Activated CD8-positive, alpha-beta memory T cell treated with anti-CD3 and anti-CD28 coated beads for 1 hour (primary cell): ENCODE results near the gene PPP4R2.
"Not testable (repeated sequence)": the region's sequence is repeated elsewhere in the genome, so short reads cannot be mapped to it uniquely, and the experiment has no call there.

Source experiments
- DNase-seq, 2 donors: peaks; one replicate each; pipeline ENCODE4 v3.0.0-alpha.2; 2020; ENCODE audit warnings: low read depth in 1 of 2; ENCODE audit errors: extremely low read depth in 1 of 2

PPP4R2 gene

GRCh38 chr3:72976281-72976741 is 20.3 kb upstream of the PPP4R2 start:
- no peak for DNase-seq

GRCh38 chr3:72977060-72977808 is 19.4 kb upstream of the PPP4R2 start:
- no peak for DNase-seq

DNA sequence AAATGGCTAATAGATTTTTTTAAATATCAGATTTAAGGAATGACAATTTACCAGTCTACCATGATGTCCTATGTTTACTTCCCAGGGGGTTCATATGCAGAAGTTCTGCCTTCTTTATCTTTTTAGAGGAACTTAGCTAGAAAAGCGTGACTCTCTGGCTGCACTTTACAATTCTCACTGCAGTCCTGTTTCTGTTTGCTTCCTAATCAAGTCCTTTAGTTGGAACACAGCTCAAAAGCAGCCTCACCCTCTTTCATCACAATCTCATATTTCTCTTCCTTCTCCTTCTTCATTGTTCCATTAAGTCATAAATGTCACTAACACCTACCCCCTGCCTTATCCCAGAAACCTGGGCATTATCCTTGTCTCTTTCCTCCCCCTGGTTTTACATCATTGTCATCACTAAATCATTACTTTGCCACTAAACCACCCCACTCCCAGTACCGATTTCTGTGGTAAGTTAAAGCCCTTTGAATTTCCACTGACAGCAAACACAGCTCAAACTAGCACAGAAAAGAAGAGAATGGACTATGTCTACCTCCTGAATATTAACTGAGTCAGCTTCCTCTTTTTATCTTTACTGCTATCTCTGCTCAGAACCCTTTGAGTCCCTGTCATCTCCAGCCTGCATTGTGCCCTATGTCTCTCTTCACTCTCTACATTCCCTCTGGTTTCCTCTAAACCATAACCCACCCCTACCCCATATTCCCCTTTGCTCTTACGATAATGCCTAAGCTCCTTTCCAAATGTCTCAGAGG is 13.8 kb upstream of the PPP4R2 start:
- DNase-seq, result no peak

- DNase-seq, result no peak
Observed at GRCh38 chr3:72985576-72985975, 11.0 kb upstream of the PPP4R2 start.

- DNase-seq, result no peak
Observed at GRCh38 chr3:72990701-72991395, 5.8 kb upstream of the PPP4R2 start.

GRCh38 chr3:72991522-72991921 is 5.1 kb upstream of the PPP4R2 start:
- no peak for DNase-seq

DNA sequence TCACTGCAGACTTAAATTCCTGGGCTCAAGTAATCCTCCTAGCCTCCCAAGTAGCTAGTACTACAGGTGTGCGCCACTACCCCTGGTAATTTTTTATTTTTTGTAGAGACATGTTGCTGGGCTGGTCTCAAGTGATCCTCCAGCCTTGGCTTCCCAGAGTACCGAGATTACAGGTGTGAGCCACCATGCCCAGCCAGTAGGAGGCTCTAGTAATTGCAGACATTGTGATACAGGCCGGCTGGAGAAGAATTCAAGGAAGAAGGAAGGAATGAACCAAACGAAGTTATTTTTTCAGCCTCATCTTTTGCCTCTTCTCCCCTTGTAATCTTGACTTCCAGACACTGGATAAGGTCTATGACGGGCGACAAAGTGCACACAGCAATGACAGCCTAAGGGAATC is 3.2 kb upstream of the PPP4R2 start:
- no peak for DNase-seq

DNA sequence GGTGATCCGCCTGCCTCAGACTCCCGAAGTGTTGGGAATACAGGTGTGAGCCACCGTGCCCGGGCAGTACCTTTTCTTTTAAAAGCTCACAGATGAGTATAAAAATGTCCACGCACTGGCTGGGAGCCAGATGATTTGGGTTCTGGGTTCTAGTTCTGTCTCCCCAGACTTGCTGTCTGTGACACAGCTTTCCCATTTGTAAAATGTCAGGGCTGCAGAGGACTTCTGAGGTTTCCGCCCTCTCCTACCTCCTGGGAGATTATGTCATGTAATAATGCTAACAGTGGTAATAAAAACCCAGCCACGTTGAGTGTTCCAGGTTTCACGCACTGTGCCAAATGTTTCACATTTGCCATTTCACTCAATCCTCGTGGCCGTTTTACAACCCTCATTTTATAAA is 1.3 kb upstream of the PPP4R2 start:
- no peak for DNase-seq

- DNase-seq, result no peak
Observed at GRCh38 chr3:72996121-72996472, 514 bp upstream of the PPP4R2 start.

DNA sequence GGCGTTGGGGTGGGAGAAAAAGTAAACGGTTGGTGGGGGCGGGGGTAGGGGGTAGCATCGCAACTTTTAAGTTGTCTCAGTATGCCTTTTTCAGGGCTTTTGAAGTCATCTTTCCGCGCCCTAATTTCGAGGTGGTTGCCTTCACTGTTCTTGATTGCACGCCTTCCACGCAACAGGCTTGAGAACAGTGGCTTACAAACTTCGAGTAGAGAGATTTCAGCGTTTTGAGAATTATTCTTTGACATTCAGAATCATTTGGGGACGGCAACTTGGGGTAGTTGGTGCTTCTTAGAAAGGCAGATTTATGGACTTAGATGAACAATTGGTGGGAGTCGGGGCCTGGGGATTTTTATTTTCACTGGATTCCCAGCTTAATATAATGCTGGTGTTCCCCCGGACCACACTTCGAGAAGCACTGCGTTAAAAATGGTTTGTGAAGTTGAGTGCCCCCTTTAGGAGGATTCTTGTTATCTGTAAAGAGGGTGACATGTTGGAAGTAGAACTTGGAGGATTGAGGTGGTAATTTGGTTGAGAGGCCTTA is 880 bp downstream of the PPP4R2 start:
- DNase-seq, result no peak

DNA sequence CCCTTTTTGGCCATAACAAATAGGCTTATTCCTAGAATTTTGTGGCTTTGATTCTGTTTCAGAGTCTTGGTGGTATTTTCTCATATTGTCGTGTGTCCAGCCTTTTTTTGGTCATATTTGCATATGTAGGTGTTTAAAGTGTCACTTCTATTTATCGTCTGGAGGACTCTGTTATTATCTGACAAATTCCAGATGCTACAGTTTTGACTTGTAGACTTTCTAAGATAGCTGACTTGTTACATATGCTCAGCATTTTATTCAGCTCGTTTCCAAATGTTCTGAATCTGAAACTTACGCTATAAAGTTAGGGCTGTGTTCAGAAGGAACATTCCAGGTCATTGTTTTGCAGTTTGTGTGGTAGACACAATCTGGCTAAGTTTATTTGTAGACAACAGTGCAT is 1.9 kb downstream of the PPP4R2 start:
- no peak for DNase-seq

DNA sequence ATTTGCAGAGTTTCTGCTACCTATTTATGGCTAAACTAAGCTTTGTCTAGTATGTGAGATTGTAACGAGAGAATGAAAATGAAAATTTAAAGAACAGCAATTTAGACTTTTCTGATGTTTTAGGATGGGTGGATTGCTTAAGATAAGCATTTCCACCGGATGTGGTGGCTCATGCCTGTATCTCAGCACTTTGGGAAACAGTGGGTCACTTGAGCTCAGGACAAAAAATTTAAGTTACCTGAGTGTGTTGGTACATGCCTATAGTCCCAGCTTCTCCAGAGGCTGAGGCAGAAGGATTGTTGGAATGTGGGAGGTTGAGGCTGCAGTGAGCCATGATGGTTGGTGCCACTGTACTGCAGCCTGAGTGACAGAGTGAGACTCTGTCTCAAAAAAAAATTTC is 3.3 kb downstream of the PPP4R2 start:
- no peak for DNase-seq

DNA sequence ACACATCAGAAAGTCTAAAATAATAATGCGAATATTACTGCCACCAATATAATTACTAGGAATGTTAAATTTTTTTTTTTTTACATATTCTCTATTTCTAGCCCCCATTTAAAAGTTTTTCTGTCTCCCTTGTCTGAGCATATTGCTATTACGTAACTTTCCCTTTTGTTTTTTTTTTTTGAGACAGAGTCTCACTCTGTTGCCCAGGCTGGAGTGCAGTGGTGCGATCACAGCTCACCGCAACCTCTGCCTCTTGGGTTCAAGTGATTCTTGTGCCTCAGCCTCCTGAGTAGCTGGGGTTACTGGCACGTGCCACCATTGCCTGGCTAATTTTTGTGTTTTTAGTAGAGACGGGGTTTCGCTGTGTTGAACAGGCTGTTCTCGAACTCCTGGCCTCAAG is 6.4 kb downstream of the PPP4R2 start:
- not testable (repeated sequence) for DNase-seq

DNA sequence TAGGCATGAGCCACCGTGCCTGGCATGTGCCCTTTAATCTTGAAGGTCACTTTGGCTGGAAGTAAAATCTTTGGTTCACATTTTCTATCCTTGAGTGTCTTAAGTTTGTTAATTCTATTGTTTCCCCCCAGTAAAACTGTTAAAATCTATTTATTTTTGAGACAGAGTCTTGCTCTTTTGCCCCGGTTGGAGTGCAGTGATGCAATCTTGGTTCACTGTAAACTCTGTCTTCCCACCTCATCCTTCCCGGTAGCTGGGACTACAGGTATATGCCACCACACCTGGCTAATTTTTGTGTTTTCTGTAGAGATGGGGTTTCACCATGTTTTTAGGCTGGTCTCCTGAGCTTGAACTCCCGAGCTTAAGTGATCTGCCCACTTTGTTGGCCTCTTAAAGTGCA is 7.7 kb downstream of the PPP4R2 start:
- DNase-seq, result no peak

DNA sequence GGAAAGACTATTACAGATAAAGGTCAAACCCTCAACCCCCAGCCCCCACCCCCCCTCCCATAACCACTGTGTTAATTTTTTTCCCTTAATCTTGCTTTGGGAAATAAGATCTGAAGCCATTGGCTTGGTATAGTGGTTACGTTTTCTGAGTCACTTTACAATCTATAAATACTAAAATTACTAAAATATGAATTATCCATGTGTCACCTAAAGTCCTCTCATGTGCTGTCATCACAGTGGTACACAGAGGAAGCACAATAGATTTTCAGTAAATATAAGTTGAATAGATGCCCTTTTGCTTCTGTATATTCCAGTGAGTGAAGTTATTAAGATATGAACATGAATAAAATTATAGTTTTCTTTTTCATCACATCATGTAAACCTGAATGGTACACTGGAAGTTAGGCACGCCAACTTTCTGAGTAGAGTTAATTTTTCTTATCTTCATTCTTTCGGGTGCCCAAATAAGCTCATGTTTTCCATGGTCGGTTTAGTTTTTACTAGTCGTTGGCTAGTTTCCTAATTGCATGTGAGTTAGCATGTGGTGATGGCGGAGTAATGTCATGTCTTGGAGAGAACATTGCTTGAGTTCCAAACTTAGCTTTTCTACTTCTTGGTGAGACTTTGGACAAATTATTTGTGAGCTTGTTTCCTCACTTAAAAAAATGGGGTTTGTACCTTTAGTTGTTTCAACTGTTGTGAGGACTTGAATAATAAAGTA is 11.5 kb downstream of the PPP4R2 start:
- DNase-seq, result no peak

- DNase-seq, result no peak
Observed at GRCh38 chr3:73009008-73009407, 12.4 kb downstream of the PPP4R2 start.

DNA sequence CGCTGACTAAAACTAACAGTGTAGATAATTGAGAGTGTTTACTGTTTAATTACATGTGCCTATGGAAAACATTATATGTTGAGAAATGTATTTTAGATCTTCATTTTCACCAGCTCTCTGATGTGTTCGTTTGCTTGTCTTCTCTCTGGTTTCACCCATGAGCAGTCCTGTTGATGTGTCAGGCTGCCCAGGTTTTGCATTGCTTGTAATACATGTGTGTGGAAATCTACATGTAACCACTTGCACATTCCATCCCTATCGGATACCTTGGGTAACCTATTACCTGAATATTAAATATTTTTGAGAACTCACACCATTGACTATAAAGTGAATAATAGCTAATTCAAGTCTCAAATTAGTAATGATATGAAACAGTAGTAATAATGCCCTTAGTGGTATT is 13.1 kb downstream of the PPP4R2 start:
- DNase-seq, result no peak

DNA sequence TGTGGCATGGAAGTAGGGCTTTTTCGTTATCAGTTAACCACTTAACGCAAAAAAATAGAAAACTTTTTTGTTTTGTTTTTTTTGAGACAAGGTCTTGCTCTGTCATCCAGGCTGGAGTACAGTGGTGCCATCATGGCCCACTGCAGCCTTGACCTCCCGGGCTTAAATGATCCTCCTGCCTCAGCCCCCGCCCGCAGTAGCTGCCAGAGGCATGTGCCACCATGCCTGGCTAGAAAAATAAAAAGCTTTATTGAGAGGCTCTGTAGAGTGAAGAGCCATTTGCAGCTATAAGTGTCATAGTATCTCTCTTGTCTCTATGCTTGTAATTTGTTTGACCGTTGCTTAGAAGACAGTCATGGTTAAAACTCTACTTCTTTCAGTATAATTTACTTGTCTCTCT is 13.5 kb downstream of the PPP4R2 start:
- no peak for DNase-seq

DNA sequence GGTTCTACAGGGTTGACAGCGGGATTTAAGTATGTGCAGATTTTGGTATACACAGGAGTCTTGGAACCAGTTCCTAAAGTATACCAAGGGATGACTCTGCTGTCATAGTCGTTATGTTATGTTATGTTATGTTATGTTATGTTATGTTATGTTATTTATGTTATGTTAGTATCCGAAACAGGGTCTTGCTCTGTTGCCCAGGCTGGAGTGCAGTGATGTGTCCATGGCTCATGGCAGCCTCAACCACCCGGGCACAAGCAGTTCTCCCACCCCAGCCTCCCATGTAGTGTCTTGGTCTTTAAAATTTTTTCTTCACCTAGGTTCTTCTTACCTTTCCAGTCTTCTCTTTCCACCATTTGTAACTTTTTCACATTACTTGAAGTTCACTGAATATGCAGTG is 21.7 kb downstream of the PPP4R2 start:
- no peak for DNase-seq

DNA sequence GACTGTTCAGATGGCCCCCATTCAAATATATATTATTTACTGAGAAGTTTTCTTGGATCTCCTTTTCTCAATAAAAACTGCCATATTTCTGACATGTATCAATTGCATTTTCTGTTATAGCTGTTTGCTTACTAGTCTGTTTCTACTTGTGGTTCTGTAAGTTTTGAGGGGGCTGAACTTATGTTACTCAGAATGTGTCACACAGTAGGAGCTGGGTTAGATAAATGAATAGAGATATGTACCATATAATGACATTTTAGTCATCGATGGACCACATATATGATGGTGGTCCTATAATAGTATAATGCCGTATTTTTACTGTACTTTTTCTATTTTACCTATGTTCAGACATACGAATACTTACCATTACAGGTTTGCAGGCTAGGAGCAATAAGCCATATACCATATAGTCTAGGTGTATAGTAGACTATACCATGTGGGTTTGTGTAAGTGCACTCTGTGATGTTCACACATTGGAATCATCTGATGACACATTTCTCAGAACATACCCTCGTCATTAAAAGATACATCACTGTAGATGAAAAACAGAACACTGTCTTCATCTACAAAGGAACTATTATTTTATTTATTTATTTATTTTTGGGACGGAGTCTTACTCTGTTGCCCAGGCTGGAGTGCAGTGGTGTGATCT is 22.3 kb downstream of the PPP4R2 start:
- no peak for DNase-seq
